ENCODE results near the gene KDM2B. TPM values are rescaled to one million over a fixed set of nuclear protein-coding genes. Genes with fewer than 3 reads are reported as not detected.

Gene KDM2B
- total RNA-seq, 1 experiment from 2014 or later: 49.3 TPM

- peaks cover 28% of the 10 kb centered on the region for H3K36me3 ChIP-seq (ENCODE audit: insufficient read depth, low read length, poor library complexity, severe bottlenecking)
- POLR2A ChIA-PET (ENCODE audit: low non-redundant PET): interaction anchor here (0.6 kb wide), 1 partner anchor 17 kb away, joined by 3 read pairs; no protein-coding TSS in a partner anchor
- intact Hi-C loops (cut with micrococcal nuclease; ENCODE audit: unreplicated experiment): loop anchor here (5.0 kb wide), 1 partner anchor 52 kb away; the partner anchor contains the start of gene ANAPC5
Measured at GRCh38 chr12:121404734-121405133, 176.1 kb downstream of the KDM2B start.

GRCh38 chr12:121403721-121404120, 177.1 kb downstream of the KDM2B start:
- POLR2A ChIA-PET (ENCODE audit: low non-redundant PET): no interaction called here
- no peak for TF ChIP-seq CTCF (conservative IDR thresholded peaks at IDR 0.05; ENCODE audit: low read depth, low read length)
- no peak for TF ChIP-seq EZH2 (IDR thresholded peaks at IDR 0.05; ENCODE audit: borderline replicate concordance, low read depth, low read length, poor library complexity, severe bottlenecking)
- Histone ChIP-seq H3K36me3 (ENCODE audit: insufficient read depth, low read length, poor library complexity, severe bottlenecking) (peaks cover 28% of the 10 kb centered on the region), H3K9me3 (ENCODE audit: low read depth, low read length, poor library complexity, severe bottlenecking) (no peaks in the 10 kb centered on the region), H3K4me3 (ENCODE audit: low read depth, low read length, poor library complexity, severe bottlenecking) (no peak overlapping the region), H3K27ac (ENCODE audit: low read depth, low read length, poor library complexity, severe bottlenecking) (no peak overlapping the region), H3K4me1 (ENCODE audit: insufficient read depth, low read length, poor library complexity, severe bottlenecking) (peaks cover 19% of the 10 kb centered on the region), H3K27me3 (replicated peaks; ENCODE audit: insufficient read depth, low read depth, low read length, poor library complexity) (no peaks in the 10 kb centered on the region)
- intact Hi-C loops (cut with micrococcal nuclease; ENCODE audit: unreplicated experiment): loop anchor here (5.0 kb wide), 1 partner anchor 51 kb away; the partner anchor contains the start of gene ANAPC5
- no TSS peak for BruUV-seq (replicated peaks)
- no peak for DNase-seq (ENCODE audit: low spot score)
- CTCF ChIA-PET: no interaction called here

More at GRCh38 chr12:121404734-121405133, 176.1 kb downstream of the KDM2B start:
- TF ChIP-seq CTCF (conservative IDR thresholded peaks at IDR 0.05; ENCODE audit: low read depth, low read length): no peak
- no peak for TF ChIP-seq EZH2 (IDR thresholded peaks at IDR 0.05; ENCODE audit: borderline replicate concordance, low read depth, low read length, poor library complexity, severe bottlenecking)
- DNase-seq (ENCODE audit: low spot score): peak; percentile 19
- CTCF ChIA-PET: no interaction called here
- H3K4me3 ChIP-seq (ENCODE audit: low read depth, low read length, poor library complexity, severe bottlenecking): no peak overlapping the region
- no TSS peak for BruUV-seq (replicated peaks)
- peaks cover 14% of the 10 kb centered on the region for H3K4me1 ChIP-seq (ENCODE audit: insufficient read depth, low read length, poor library complexity, severe bottlenecking)
- H3K9me3 ChIP-seq (ENCODE audit: low read depth, low read length, poor library complexity, severe bottlenecking): no peaks in the 10 kb centered on the region
- no peaks in the 10 kb centered on the region for H3K27me3 ChIP-seq (replicated peaks; ENCODE audit: insufficient read depth, low read depth, low read length, poor library complexity)
- no peak overlapping the region for H3K27ac ChIP-seq (ENCODE audit: low read depth, low read length, poor library complexity, severe bottlenecking)

- intact Hi-C loops (cut with micrococcal nuclease; ENCODE audit: unreplicated experiment): loop anchor here (5.0 kb wide), 1 partner anchor 48 kb away; the partner anchor contains the start of gene ANAPC5
- BruUV-seq (replicated peaks): no TSS peak
Measured at GRCh38 chr12:121400332-121401139, 180.3 kb downstream of the KDM2B start.

More at GRCh38 chr12:121400332-121401139, 180.3 kb downstream of the KDM2B start:
- peak overlapping the region; percentile 88 for H3K4me3 ChIP-seq (ENCODE audit: low read depth, low read length, poor library complexity, severe bottlenecking)
- DNase-seq (ENCODE audit: low spot score): peak; percentile 50
- H3K4me1 ChIP-seq (ENCODE audit: insufficient read depth, low read length, poor library complexity, severe bottlenecking): peaks cover 23% of the 10 kb centered on the region
- TF ChIP-seq EZH2 (IDR thresholded peaks at IDR 0.05; ENCODE audit: borderline replicate concordance, low read depth, low read length, poor library complexity, severe bottlenecking): no peak
- TF ChIP-seq CTCF (conservative IDR thresholded peaks at IDR 0.05; ENCODE audit: low read depth, low read length): no peak
- H3K36me3 ChIP-seq (ENCODE audit: insufficient read depth, low read length, poor library complexity, severe bottlenecking): peaks cover 11% of the 10 kb centered on the region
- CTCF ChIA-PET: interaction anchor here (0.5 to 0.6 kb wide), 2 partner anchors 41 to 48 kb away, joined by 3 to 4 read pairs; no protein-coding TSS in a partner anchor
- H3K27ac ChIP-seq (ENCODE audit: low read depth, low read length, poor library complexity, severe bottlenecking): peak overlapping the region; percentile 89
- POLR2A ChIA-PET (ENCODE audit: low non-redundant PET): no interaction called here
- H3K27me3 ChIP-seq (replicated peaks; ENCODE audit: insufficient read depth, low read depth, low read length, poor library complexity): no peaks in the 10 kb centered on the region
- H3K9me3 ChIP-seq (ENCODE audit: low read depth, low read length, poor library complexity, severe bottlenecking): no peaks in the 10 kb centered on the region
